Mesenchymal stem cell (in vitro differentiated cells and primary cell): Measurements from ENCODE around the gene KRTAP12-4.
A peak's percentile ranks its signal among the peaks of the same experiment; 100 is the strongest.

Experiments
- DNase-seq: peaks from one replicate; pipeline ENCODE4 v3.0.0-alpha.2; 2013
- H2AFZ ChIP-seq: one replicate; pipeline ENCODE4 v1.6.1; 2013; ENCODE audit warnings: low read depth, mild to moderate bottlenecking, control low read depth, inconsistent platforms, low read length, moderate library complexity
- H2AK5ac ChIP-seq: 2 replicates; pipeline ENCODE4 v1.6.1; 2013; ENCODE audit warnings: low read length, moderate library complexity, mild to moderate bottlenecking, inconsistent platforms; ENCODE audit not compliant: severe bottlenecking
- H2BK120ac ChIP-seq: one replicate; pipeline ENCODE4 v1.6.1; 2013; ENCODE audit warnings: low read depth, mild to moderate bottlenecking, inconsistent platforms, low read length, moderate library complexity
- H2BK12ac ChIP-seq, 2 experiments: one replicate each; pipeline ENCODE4 v1.6.1; 2013; ENCODE audit warnings: inconsistent platforms in 2 of 2, low read length in 2 of 2, mild to moderate bottlenecking in 2 of 2, moderate library complexity in 2 of 2, control low read depth in 1 of 2
- H2BK15ac ChIP-seq: one replicate; pipeline ENCODE4 v1.6.1; 2013; ENCODE audit warnings: mild to moderate bottlenecking, low read depth, inconsistent platforms; ENCODE audit not compliant: poor library complexity, severe bottlenecking
- H2BK5ac ChIP-seq: 2 replicates; pipeline ENCODE4 v1.6.1; 2013; ENCODE audit warnings: low read depth, mild to moderate bottlenecking, low read length, control low read depth, inconsistent platforms; ENCODE audit not compliant: poor library complexity, severe bottlenecking
- H3K14ac ChIP-seq, 2 experiments: one replicate each; pipeline ENCODE4 v1.6.1; 2013; ENCODE audit warnings: inconsistent platforms in 2 of 2, low read length in 2 of 2, control low read depth in 1 of 2, mild to moderate bottlenecking in 1 of 2, moderate library complexity in 1 of 2
- H3K18ac ChIP-seq, 2 experiments: one replicate each; pipeline ENCODE4 v1.6.1; 2013; ENCODE audit warnings: inconsistent platforms in 2 of 2, low read length in 2 of 2, control low read depth in 1 of 2, low read depth in 1 of 2, mild to moderate bottlenecking in 1 of 2
- H3K23ac ChIP-seq, 2 experiments: one replicate each; pipeline ENCODE4 v1.6.1; 2013; ENCODE audit warnings: inconsistent platforms in 2 of 2, low read length in 2 of 2, mild to moderate bottlenecking in 2 of 2, moderate library complexity in 2 of 2, control low read depth in 1 of 2
- H3K27ac ChIP-seq: 2 replicates; pipeline ENCODE4 v1.5.1; 2013; ENCODE audit warnings: mild to moderate bottlenecking, moderate library complexity, low read length, control low read depth, inconsistent platforms; ENCODE audit not compliant: poor library complexity, severe bottlenecking
- H3K27me3 ChIP-seq, 2 experiments: 2 replicates each; pipeline versions ENCODE4 v1.6.1 to v1.7.0; 2013; ENCODE audit warnings: low read length in 2 of 2, mild to moderate bottlenecking in 2 of 2, moderate library complexity in 2 of 2, control low read depth in 1 of 2, inconsistent platforms in 1 of 2; ENCODE audit not compliant: control insufficient read depth in 1 of 2, insufficient read depth in 1 of 2
- H3K36me3 ChIP-seq, 2 experiments: 2 replicates each; pipeline versions ENCODE4 v1.6.1 to v1.7.0; 2013; ENCODE audit warnings: low read length in 2 of 2, control low read depth in 1 of 2, inconsistent platforms in 1 of 2, low read depth in 1 of 2, mild to moderate bottlenecking in 1 of 2; ENCODE audit not compliant: insufficient read depth in 2 of 2, control insufficient read depth in 1 of 2
- H3K4ac ChIP-seq, 2 experiments: one replicate each; pipeline ENCODE4 v1.6.1; 2013; ENCODE audit warnings: inconsistent platforms in 2 of 2, low read length in 2 of 2, mild to moderate bottlenecking in 2 of 2, moderate library complexity in 2 of 2, control low read depth in 1 of 2, low read depth in 1 of 2
- H3K4me1 ChIP-seq: 2 replicates; pipeline ENCODE4 v1.6.1; 2013; ENCODE audit warnings: low read depth, low read length, control low read depth; ENCODE audit not compliant: control insufficient read depth, insufficient read depth
- H3K4me2 ChIP-seq: 2 replicates; pipeline ENCODE4 v1.6.1; 2013; ENCODE audit warnings: low read length, mild to moderate bottlenecking, inconsistent platforms; ENCODE audit not compliant: poor library complexity, severe bottlenecking
- H3K4me3 ChIP-seq, 2 experiments: 2 replicates each; pipeline versions ENCODE4 v1.5.1 to v1.7.0; 2013; ENCODE audit warnings: low read length in 2 of 2, mild to moderate bottlenecking in 2 of 2, control low read depth in 1 of 2, low read depth in 1 of 2; ENCODE audit not compliant: insufficient read depth in 1 of 2
- H3K79me1 ChIP-seq: replicated peaks from 2 replicates; pipeline ENCODE4 v1.6.1; 2013; ENCODE audit warnings: mild to moderate bottlenecking, control low read depth, low read length, inconsistent platforms; ENCODE audit not compliant: poor library complexity, severe bottlenecking
- H3K9ac ChIP-seq: 2 replicates; pipeline ENCODE4 v1.7.0; 2013; ENCODE audit warnings: mild to moderate bottlenecking, low read length, moderate library complexity
- H3K9me3 ChIP-seq: 2 replicates; pipeline ENCODE4 v1.7.0; 2013; ENCODE audit warnings: mild to moderate bottlenecking, low read length; ENCODE audit not compliant: control insufficient read depth
- H4K8ac ChIP-seq: one replicate; pipeline ENCODE4 v1.6.1; 2013; ENCODE audit warnings: inconsistent platforms, mild to moderate bottlenecking, low read length, moderate library complexity
- H4K91ac ChIP-seq: one replicate; pipeline ENCODE4 v1.6.1; 2013; ENCODE audit warnings: mild to moderate bottlenecking, low read length, inconsistent platforms
- WGBS: methylation state at CpG from one replicate; pipeline ENCODE4 v1.1.7; 2013; ENCODE audit warnings: mixed read lengths; 5-methylcytosine and 5-hydroxymethylcytosine counted together

The KRTAP12-4 gene

DNA sequence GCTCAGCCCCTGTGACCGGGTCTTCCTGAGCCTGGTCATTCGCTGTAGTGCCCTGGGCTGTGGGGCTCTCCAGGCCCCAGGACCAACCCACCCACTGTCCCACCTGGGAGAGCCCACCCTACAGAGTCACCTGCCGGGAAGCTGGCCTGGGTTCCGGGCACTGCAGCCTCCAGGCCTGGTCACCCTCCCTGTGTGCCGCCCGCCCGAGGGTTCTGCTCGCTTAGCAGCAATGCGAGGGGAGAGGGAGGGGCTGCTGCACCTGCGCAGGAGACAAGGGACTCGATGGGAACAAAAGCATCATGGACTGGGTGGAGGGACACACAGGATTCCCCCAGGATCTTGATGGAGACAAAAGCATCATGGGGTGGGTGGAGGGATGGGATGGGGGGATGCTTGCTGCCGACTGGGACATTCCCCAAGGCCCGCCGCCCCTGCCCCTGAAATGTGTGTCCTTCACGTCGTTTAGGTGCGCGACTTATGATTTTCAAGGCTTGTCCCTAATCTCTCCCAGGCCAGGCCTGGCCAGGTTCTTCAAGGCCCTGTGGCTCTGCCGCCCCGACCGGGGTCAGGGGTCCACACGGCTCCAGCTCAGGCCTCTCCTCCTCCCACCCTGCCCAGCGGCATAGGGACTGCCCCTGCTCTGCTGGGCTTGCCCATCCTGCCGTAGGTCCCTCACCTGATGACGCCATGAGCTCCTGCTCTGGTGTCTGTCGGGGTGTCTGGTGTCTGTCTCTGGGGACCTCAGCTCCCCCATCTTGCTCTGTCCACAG is 40.9 kb downstream of the KRTAP12-4 start:
- no peak overlapping the region for H3K27ac ChIP-seq
- no peak overlapping the region for H3K4me2 ChIP-seq
- no peak overlapping the region for H4K8ac ChIP-seq
- H3K4me3 ChIP-seq: peak overlapping the region in 1 of 2 experiments; percentile 25
- no peak overlapping the region for H2BK12ac ChIP-seq
- H4K91ac ChIP-seq: no peak overlapping the region
- no peak overlapping the region for H2AK5ac ChIP-seq
- no peak overlapping the region for H2AFZ ChIP-seq
- no peak overlapping the region for H3K18ac ChIP-seq
- H3K4me1 ChIP-seq: no peaks in the 10 kb centered on the region
- H3K23ac ChIP-seq: no peak overlapping the region
- 91% methylated on average over 25 of the region's 26 CpGs for WGBS
- H3K27me3 ChIP-seq: no peaks in the 10 kb centered on the region
- H3K14ac ChIP-seq: no peak overlapping the region
- H2BK120ac ChIP-seq: no peak overlapping the region
- H2BK5ac ChIP-seq: no peak overlapping the region
- no peak overlapping the region for H3K9ac ChIP-seq
- peaks cover 19% of the 10 kb centered on the region for H3K9me3 ChIP-seq
- no peaks in the 10 kb centered on the region for H3K79me1 ChIP-seq
- H3K36me3 ChIP-seq: no peaks in the 10 kb centered on the region
- no peak overlapping the region for H3K4ac ChIP-seq
- DNase-seq: no peak
- H2BK15ac ChIP-seq: no peak overlapping the region

DNA sequence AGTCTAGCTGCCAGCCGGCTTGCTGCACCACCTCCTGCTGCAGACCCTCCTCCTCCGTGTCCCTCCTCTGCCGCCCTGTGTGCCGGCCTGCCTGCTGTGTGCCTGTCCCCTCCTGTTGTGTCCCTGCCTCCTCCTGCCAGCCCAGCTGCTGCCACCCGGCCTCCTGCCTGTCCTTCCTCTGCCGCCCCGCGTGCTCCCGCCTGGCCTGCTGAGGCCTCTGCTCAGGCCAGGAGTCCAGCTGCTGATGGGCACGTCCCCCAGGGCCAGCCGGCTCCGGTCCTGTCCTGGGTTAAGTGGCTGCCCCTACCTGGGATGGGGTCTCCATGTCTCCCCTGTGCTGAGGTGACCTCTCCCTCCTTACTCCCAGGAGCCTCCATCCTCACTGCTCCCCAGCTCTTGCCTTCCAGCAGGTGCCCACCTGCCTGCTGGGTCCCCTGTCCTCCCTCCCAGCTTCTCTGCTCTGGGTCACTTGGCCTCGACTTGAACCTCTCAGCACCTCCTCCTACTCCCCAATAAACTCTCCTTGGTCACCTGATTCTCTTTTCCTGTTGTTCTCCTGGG is 41.7 kb downstream of the KRTAP12-4 start:
- Histone ChIP-seq H2AFZ (no peak overlapping the region), H3K79me1 (no peaks in the 10 kb centered on the region), H3K14ac (no peak overlapping the region), H3K23ac (no peak overlapping the region), H3K36me3 (no peaks in the 10 kb centered on the region), H2BK15ac (no peak overlapping the region), H4K91ac (no peak overlapping the region), H2BK5ac (no peak overlapping the region), H3K4me3 (no peak overlapping the region), H3K9ac (no peak overlapping the region), H3K4me2 (no peak overlapping the region), H3K4ac (no peak overlapping the region), H2BK120ac (no peak overlapping the region), H2AK5ac (no peak overlapping the region), H2BK12ac (no peak overlapping the region), H3K9me3 (peaks cover 24% of the 10 kb centered on the region), H3K27ac (no peak overlapping the region), H3K4me1 (no peaks in the 10 kb centered on the region), H4K8ac (no peak overlapping the region), H3K27me3 (no peaks in the 10 kb centered on the region), H3K18ac (no peak overlapping the region)
- no peak for DNase-seq
- 92% methylated on average over 13 of the region's 13 CpGs for WGBS

DNA sequence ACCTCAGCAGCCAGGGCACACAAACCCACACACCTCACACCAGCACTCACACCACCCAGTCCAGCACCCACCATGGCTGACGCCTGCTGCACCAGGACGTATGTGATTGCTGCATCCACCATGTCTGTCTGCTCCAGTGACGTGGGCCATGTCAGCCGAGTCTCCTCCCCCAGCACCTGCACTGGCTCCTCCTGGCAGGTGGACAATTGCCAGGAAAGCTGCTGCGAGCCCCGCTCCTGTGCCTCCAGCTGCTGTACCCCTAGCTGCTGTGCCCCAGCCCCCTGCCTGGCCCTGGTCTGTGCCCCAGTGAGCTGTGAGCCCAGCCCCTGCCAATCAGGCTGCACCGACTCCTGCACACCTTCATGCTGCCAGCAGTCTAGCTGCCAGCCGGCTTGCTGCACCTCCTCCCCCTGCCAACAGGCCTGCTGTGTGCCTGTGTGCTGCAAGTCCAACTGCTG is 42.4 kb downstream of the KRTAP12-4 start, which contains the start of gene KRTAP10-8:
Gene KRTAP10-8 (plus strand): TSS at position 51 of the 458 bp plus-strand sequence. CDS start 22 bp downstream, at position 73.
- peaks cover 25% of the 10 kb centered on the region for H3K9me3 ChIP-seq
- H3K14ac ChIP-seq: no peak within 1 kb of the TSS
- H3K18ac ChIP-seq: no peak within 1 kb of the TSS
- peak within 1 kb of the TSS; percentile 20 for H4K91ac ChIP-seq
- H3K79me1 ChIP-seq: no peaks in the 10 kb centered on the region
- H3K9ac ChIP-seq: no peak within 1 kb of the TSS
- no peaks in the 10 kb centered on the region for H3K36me3 ChIP-seq
- H2AFZ ChIP-seq: no peak within 1 kb of the TSS
- no peak within 1 kb of the TSS for H2BK12ac ChIP-seq
- no peak within 1 kb of the TSS for H2BK15ac ChIP-seq
- H2AK5ac ChIP-seq: no peak within 1 kb of the TSS
- 86% methylated on average over 8 of the region's 8 CpGs for WGBS
- H3K23ac ChIP-seq: no peak within 1 kb of the TSS
- H3K27me3 ChIP-seq: no peaks in the 10 kb centered on the region
- no peak within 1 kb of the TSS for H3K27ac ChIP-seq
- no peak within 1 kb of the TSS for H2BK5ac ChIP-seq
- no peaks in the 10 kb centered on the region for H3K4me1 ChIP-seq
- no peak within 1 kb of the TSS for H3K4ac ChIP-seq
- H3K4me2 ChIP-seq: no peak within 1 kb of the TSS
- H4K8ac ChIP-seq: no peak within 1 kb of the TSS
- H3K4me3 ChIP-seq: no peak within 1 kb of the TSS
- no peak for DNase-seq
- no peak within 1 kb of the TSS for H2BK120ac ChIP-seq

DNA sequence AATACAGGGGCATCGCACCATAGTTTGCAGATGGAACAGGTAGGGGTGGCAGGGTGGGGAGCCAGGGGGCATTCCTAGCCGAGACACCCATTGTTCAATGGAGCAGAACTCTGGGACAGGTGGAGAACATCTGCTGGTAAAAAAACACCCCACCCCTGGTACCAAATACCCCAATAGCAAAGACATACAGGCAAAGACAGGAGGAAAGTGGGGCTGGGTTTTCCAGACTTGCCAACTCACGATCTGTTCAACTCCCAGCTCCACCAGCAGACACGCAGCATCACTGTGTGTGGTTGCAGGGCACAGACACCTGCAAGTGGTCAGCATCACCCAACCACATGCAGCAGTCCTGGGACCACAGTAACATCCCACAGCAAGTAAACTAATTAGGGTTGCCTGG is 42.9 kb downstream of the KRTAP12-4 start:
- H3K18ac ChIP-seq: no peak overlapping the region
- no peak overlapping the region for H2AFZ ChIP-seq
- H2BK12ac ChIP-seq: no peak overlapping the region
- no peaks in the 10 kb centered on the region for H3K4me1 ChIP-seq
- H4K91ac ChIP-seq: peak overlapping the region; percentile 20
- H3K23ac ChIP-seq: no peak overlapping the region
- no peak overlapping the region for H3K4me2 ChIP-seq
- no peak overlapping the region for H3K9ac ChIP-seq
- H3K79me1 ChIP-seq: no peaks in the 10 kb centered on the region
- H3K36me3 ChIP-seq: no peaks in the 10 kb centered on the region
- no peak overlapping the region for H2BK15ac ChIP-seq
- no peak overlapping the region for H4K8ac ChIP-seq
- no peaks in the 10 kb centered on the region for H3K27me3 ChIP-seq
- WGBS: 91% methylated on average over 3 of the region's 4 CpGs
- no peak for DNase-seq
- peaks cover 25% of the 10 kb centered on the region for H3K9me3 ChIP-seq
- H3K4me3 ChIP-seq: no peak overlapping the region
- H2AK5ac ChIP-seq: no peak overlapping the region
- H3K27ac ChIP-seq: no peak overlapping the region
- H2BK5ac ChIP-seq: no peak overlapping the region
- H2BK120ac ChIP-seq: no peak overlapping the region
- no peak overlapping the region for H3K4ac ChIP-seq
- H3K14ac ChIP-seq: no peak overlapping the region
